Measurements from ENCODE around the gene CARS2. TPM values are rescaled to one million over a fixed set of nuclear protein-coding genes. Genes with fewer than 3 reads are reported as not detected.

The CARS2 gene
- total RNA-seq (2022) (19.4 and 24.8 TPM in 2 replicates), Bru-seq, nascent RNA (percentile 63 among the genes with signal in this experiment), BruChase-seq, experiment 1, labeled RNA remaining after a 6-hour chase (percentile 55 among the genes with signal in this experiment), BruChase-seq, experiment 2, labeled RNA remaining after a 2-hour chase (percentile 55 among the genes with signal in this experiment)
- long read RNA-seq, transcript CARS2-201 (15 exons, 1,879 nt): major isoform, 14 of 26 reads
- long read RNA-seq, partial matches to known transcripts: 0 of 26 reads
- long read RNA-seq, other reads (novel, unspliced or antisense): 9 of 26 reads

GRCh38 chr13:110705826-110706569 is at the start of gene CARS2:
Gene CARS2 (minus strand): TSS chr13:110706116. CDS start chr13:110706093, 23 bp downstream.
- Mint-ChIP-seq H3K9me3 (ENCODE audit: low read depth, unreplicated experiment) (no peaks in the 10 kb centered on the region), H3K4me3 (ENCODE audit: low read depth, unreplicated experiment) (peak within 1 kb of the TSS; percentile 65), H3K4me1 (ENCODE audit: low read depth, unreplicated experiment) (no peaks in the 10 kb centered on the region), H3K27ac (ENCODE audit: unreplicated experiment) (no peak within 1 kb of the TSS), H3K27me3 (ENCODE audit: unreplicated experiment) (no peaks in the 10 kb centered on the region), H3K36me3 (ENCODE audit: insufficient read depth, unreplicated experiment) (peaks cover 9% of the 10 kb centered on the region)
- BruUV-seq (replicated peaks): no TSS peak
- TF ChIP-seq CTCF (IDR thresholded peaks at IDR 0.05; ENCODE audit: unreplicated experiment): no peak
- intact Hi-C loops (cut with micrococcal nuclease; ENCODE audit: unreplicated experiment): no loop called here
- DNase-seq: peak; percentile 80
- CTCF ChIA-PET: no interaction called here

GRCh38 chr13:110748271-110748670 is 42.4 kb upstream of the CARS2 start:
- no peaks in the 10 kb centered on the region for H3K9me3 Mint-ChIP-seq (ENCODE audit: low read depth, unreplicated experiment)
- H3K27me3 Mint-ChIP-seq (ENCODE audit: unreplicated experiment): no peaks in the 10 kb centered on the region
- H3K4me3 Mint-ChIP-seq (ENCODE audit: low read depth, unreplicated experiment): no peak overlapping the region
- DNase-seq: no peak
- TF ChIP-seq CTCF (IDR thresholded peaks at IDR 0.05; ENCODE audit: unreplicated experiment): no peak
- no peaks in the 10 kb centered on the region for H3K4me1 Mint-ChIP-seq (ENCODE audit: low read depth, unreplicated experiment)
- no peaks in the 10 kb centered on the region for H3K36me3 Mint-ChIP-seq (ENCODE audit: insufficient read depth, unreplicated experiment)
- H3K27ac Mint-ChIP-seq (ENCODE audit: unreplicated experiment): no peak overlapping the region
- CTCF ChIA-PET: no interaction called here
- intact Hi-C loops (cut with micrococcal nuclease; ENCODE audit: unreplicated experiment): no loop called here
- no TSS peak for BruUV-seq (replicated peaks)

GRCh38 chr13:110746438-110746837 is 40.5 kb upstream of the CARS2 start:
- intact Hi-C loops (cut with micrococcal nuclease; ENCODE audit: unreplicated experiment): no loop called here
- H3K27ac Mint-ChIP-seq (ENCODE audit: unreplicated experiment): no peak overlapping the region

GRCh38 chr13:110743687-110744086 is 37.8 kb upstream of the CARS2 start:
- no peaks in the 10 kb centered on the region for H3K4me1 Mint-ChIP-seq (ENCODE audit: low read depth, unreplicated experiment)
- no TSS peak for BruUV-seq (replicated peaks)
- CTCF ChIA-PET: no interaction called here
- H3K4me3 Mint-ChIP-seq (ENCODE audit: low read depth, unreplicated experiment): no peak overlapping the region
- no peak for TF ChIP-seq CTCF (IDR thresholded peaks at IDR 0.05; ENCODE audit: unreplicated experiment)
- intact Hi-C loops (cut with micrococcal nuclease; ENCODE audit: unreplicated experiment): no loop called here
- DNase-seq: no peak
- H3K9me3 Mint-ChIP-seq (ENCODE audit: low read depth, unreplicated experiment): no peaks in the 10 kb centered on the region
- no peaks in the 10 kb centered on the region for H3K36me3 Mint-ChIP-seq (ENCODE audit: insufficient read depth, unreplicated experiment)
- H3K27me3 Mint-ChIP-seq (ENCODE audit: unreplicated experiment): no peaks in the 10 kb centered on the region
- no peak overlapping the region for H3K27ac Mint-ChIP-seq (ENCODE audit: unreplicated experiment)

More at GRCh38 chr13:110746438-110746837, 40.5 kb upstream of the CARS2 start:
- no peak for TF ChIP-seq CTCF (IDR thresholded peaks at IDR 0.05; ENCODE audit: unreplicated experiment)
- Mint-ChIP-seq H3K27me3 (ENCODE audit: unreplicated experiment) (no peaks in the 10 kb centered on the region), H3K4me1 (ENCODE audit: low read depth, unreplicated experiment) (no peaks in the 10 kb centered on the region), H3K36me3 (ENCODE audit: insufficient read depth, unreplicated experiment) (no peaks in the 10 kb centered on the region), H3K9me3 (ENCODE audit: low read depth, unreplicated experiment) (no peaks in the 10 kb centered on the region), H3K4me3 (ENCODE audit: low read depth, unreplicated experiment) (no peak overlapping the region)
- BruUV-seq (replicated peaks): no TSS peak
- no peak for DNase-seq
- CTCF ChIA-PET: no interaction called here

All from Calu3 (cell line).